IMR-90 (cell line): Measurements from ENCODE around the gene ZC3HAV1L. TPM values are rescaled to one million over a fixed set of nuclear protein-coding genes. Genes with fewer than 3 reads are reported as not detected.

Source experiments
- ATAC-seq: fragments of 200-7000 bp; cut with Tn5 transposase; 2 replicates; pipeline ENCODE4 v1.9.1; 2020; ENCODE audit warnings: low read depth, mild to moderate bottlenecking, moderate library complexity
- BruUV-seq: library from RNA; stranded (reverse); fragments of 400-500 nt; replicated peaks from 2 replicates; lab custom pipeline; 2021; lab: Mats Ljungman, UMichigan
- CTCF ChIA-PET: fragments of 300-600 bp; formaldehyde crosslinking; extraction: SDS; loops from one replicate; lab custom pipeline; 2021; ENCODE audit warnings: antibody characterized with exemption; lab: Yijun Ruan, JAX
- POLR2A ChIA-PET: fragments of 300-600 bp; sonication (Branson Sonifier 250); formaldehyde crosslinking; loops from one replicate; lab custom pipeline; 2022; ENCODE audit warnings: antibody characterized with exemption; ENCODE audit not compliant: unreplicated experiment; lab: Charles Lee
- DNase-seq: peaks from one replicate; pipeline ENCODE4 v3.0.0; 2013
- H2AFZ ChIP-seq: replicated peaks from 2 replicates; pipeline ENCODE3; 2013; ENCODE audit warnings: low read length, mild to moderate bottlenecking; ENCODE audit not compliant: poor library complexity
- H2AK5ac ChIP-seq: 2 replicates; pipeline ENCODE4 v1.6.1; 2013; ENCODE audit warnings: low read depth, low read length, inconsistent platforms
- H2AK9ac ChIP-seq: replicated peaks from 2 replicates; pipeline ENCODE3; 2013; ENCODE audit warnings: mild to moderate bottlenecking, low read depth, low read length, moderate library complexity; ENCODE audit not compliant: poor library complexity
- H2BK120ac ChIP-seq: 2 replicates; pipeline ENCODE4 v1.6.1; 2013; ENCODE audit warnings: low read depth, low read length, inconsistent platforms
- H2BK15ac ChIP-seq: 3 replicates; pipeline ENCODE4 v1.6.1; 2013; ENCODE audit warnings: low read depth, low read length, inconsistent platforms
- H2BK20ac ChIP-seq: 2 replicates; pipeline ENCODE4 v1.6.1; 2013; ENCODE audit warnings: low read depth, mild to moderate bottlenecking, inconsistent platforms, low read length, moderate library complexity
- H2BK5ac ChIP-seq: 2 replicates; pipeline ENCODE4 v1.6.1; 2013; ENCODE audit warnings: mild to moderate bottlenecking, low read depth, low read length, inconsistent platforms; ENCODE audit not compliant: poor library complexity, severe bottlenecking
- H3K14ac ChIP-seq: replicated peaks from 2 replicates; pipeline ENCODE4 v1.6.1; 2013; ENCODE audit warnings: low read depth, low read length, inconsistent platforms
- H3K18ac ChIP-seq: 2 replicates; pipeline ENCODE4 v1.6.1; 2013; ENCODE audit warnings: low read depth, low read length, control low read depth
- H3K23ac ChIP-seq: 2 replicates; pipeline ENCODE4 v1.6.1; 2013; ENCODE audit warnings: low read depth, low read length, inconsistent platforms
- H3K27ac ChIP-seq: 2 replicates; pipeline ENCODE4 v1.5.1; 2013; ENCODE audit warnings: mild to moderate bottlenecking, control low read depth, low read length; ENCODE audit not compliant: insufficient read depth
- H3K27me3 ChIP-seq: 2 replicates; pipeline ENCODE4 v1.6.1; 2013; ENCODE audit warnings: low read length; ENCODE audit not compliant: control insufficient read depth, insufficient read depth
- H3K36me3 ChIP-seq: 2 replicates; pipeline ENCODE4 v1.6.1; 2013; ENCODE audit warnings: low read length, mixed read lengths; ENCODE audit not compliant: control insufficient read depth, insufficient read depth
- H3K4ac ChIP-seq: 2 replicates; pipeline ENCODE4 v1.6.1; 2013; ENCODE audit warnings: low read depth, low read length, inconsistent platforms
- H3K4me1 ChIP-seq: 2 replicates; pipeline ENCODE4 v1.6.1; 2013; ENCODE audit warnings: low read length, mixed read lengths; ENCODE audit not compliant: control insufficient read depth, insufficient read depth
- H3K4me2 ChIP-seq: 2 replicates; pipeline ENCODE4 v1.6.1; 2013; ENCODE audit warnings: low read depth, mild to moderate bottlenecking, control low read depth, low read length, moderate library complexity
- H3K4me3 ChIP-seq: 2 replicates; pipeline ENCODE4 v1.5.1; 2013; ENCODE audit warnings: low read depth, mild to moderate bottlenecking, control low read depth, low read length, moderate library complexity; ENCODE audit not compliant: insufficient read depth
- H3K56ac ChIP-seq: 2 replicates; pipeline ENCODE4 v1.6.1; 2013; ENCODE audit warnings: low read length, inconsistent platforms; ENCODE audit not compliant: insufficient read depth; ENCODE audit errors: extremely low read depth
- H3K79me1 ChIP-seq, 2 experiments: 2 replicates each; pipeline ENCODE4 v1.6.1; 2013; ENCODE audit warnings: low read length in 2 of 2, inconsistent platforms in 1 of 2, low read depth in 1 of 2
- H3K9ac ChIP-seq: 2 replicates; pipeline ENCODE4 v1.6.1; 2013; ENCODE audit warnings: low read depth, low read length, control low read depth
- H3K9me1 ChIP-seq: 2 replicates; pipeline ENCODE4 v1.6.1; 2013; ENCODE audit warnings: low read length, inconsistent platforms; ENCODE audit not compliant: insufficient read depth
- H3K9me3 ChIP-seq: 2 replicates; pipeline ENCODE4 v1.6.1; 2013; ENCODE audit warnings: low read length; ENCODE audit not compliant: control insufficient read depth, insufficient read depth
- H4K20me1 ChIP-seq: 2 replicates; pipeline ENCODE4 v1.6.1; 2013; ENCODE audit warnings: low read length, inconsistent platforms; ENCODE audit not compliant: insufficient read depth
- H4K5ac ChIP-seq: 2 replicates; pipeline ENCODE4 v1.6.1; 2013; ENCODE audit warnings: mild to moderate bottlenecking, low read depth, low read length, control low read depth
- H4K8ac ChIP-seq, 2 experiments: 2 replicates each; pipeline ENCODE4 v1.6.1; 2013; ENCODE audit warnings: low read depth in 2 of 2, low read length in 2 of 2, control low read depth in 1 of 2, inconsistent platforms in 1 of 2
- H4K91ac ChIP-seq: 2 replicates; pipeline ENCODE4 v1.6.1; 2013; ENCODE audit warnings: low read depth, low read length, inconsistent platforms; ENCODE audit not compliant: insufficient read depth
- BHLHE40 ChIP-seq: fragments of 150-350 bp; IDR thresholded peaks from 2 replicates; pipeline ENCODE4 v1.6.1; 2016; ENCODE audit warnings: mild to moderate bottlenecking, low read depth, low read length
- CEBPB ChIP-seq: IDR thresholded peaks from 2 replicates; pipeline ENCODE4 v1.6.1; 2012; ENCODE audit warnings: low read depth, low read length, improper control_type of control experiment
- CHD1 ChIP-seq: IDR thresholded peaks from 2 replicates; pipeline ENCODE4 v1.6.1; 2012; ENCODE audit warnings: low read depth, low read length, improper control_type of control experiment
- FOS ChIP-seq: fragments of 150-350 bp; IDR thresholded peaks from 2 replicates; pipeline ENCODE4 v1.6.1; 2016; ENCODE audit warnings: low read depth, low read length
- MAFK ChIP-seq: IDR thresholded peaks from 2 replicates; pipeline ENCODE4 v1.6.1; 2012; ENCODE audit warnings: low read depth, low read length, improper control_type of control experiment
- MAZ ChIP-seq: IDR thresholded peaks from 2 replicates; pipeline ENCODE4 v1.6.1; 2012; ENCODE audit warnings: low read depth, mild to moderate bottlenecking, low read length, improper control_type of control experiment, moderate library complexity, borderline replicate concordance
- NFE2L2 ChIP-seq: fragments of 150-350 bp; IDR thresholded peaks from 2 replicates; pipeline ENCODE4 v1.6.1; 2016; ENCODE audit warnings: low read depth, mild to moderate bottlenecking, low read length
- RAD21 ChIP-seq: IDR thresholded peaks from 2 replicates; pipeline ENCODE4 v1.6.1; 2012; ENCODE audit warnings: low read length, improper control_type of control experiment
- SMC3 ChIP-seq: fragments of 150-350 bp; IDR thresholded peaks from 2 replicates; pipeline ENCODE4 v1.6.1; 2016; ENCODE audit warnings: low read depth, mild to moderate bottlenecking, antibody characterized with exemption, low read length, moderate library complexity
- WGBS, 2 experiments: methylation state at CpG; one replicate each; pipeline versions ENCODE4 v1.1.5 to v1.1.7; 2013; ENCODE audit warnings: missing lambda C conversion rate in 2 of 2; ENCODE audit not compliant: insufficient read length in 1 of 2; ENCODE audit errors: extremely low coverage in 2 of 2; 5-methylcytosine and 5-hydroxymethylcytosine counted together
- dilution Hi-C: fragments of 300-500 bp; cut with HindIII; formaldehyde crosslinking; loops from one replicate; pipeline ENCODE4 v1.14.3; 2018; ENCODE audit warnings: low sequenced_read_pairs; ENCODE audit not compliant: unreplicated experiment
- in situ Hi-C: fragments of 300-500 bp; cut with MboI; formaldehyde crosslinking; loops from 3 replicates; pipeline ENCODE4 v1.14.3; 2019; ENCODE audit warnings: low sequenced_read_pairs, inconsistent platforms, mixed read lengths
- intact Hi-C: fragments of 100-400 bp; cut with micrococcal nuclease; formaldehyde crosslinking; loops from 2 replicates; pipeline ENCODE4 v1.10.0; 2022
- polyA plus RNA-seq, 3 experiments: library from polyadenylated mRNA; depleted of rRNA; stranded (reverse); fragments of >200 nt; gene quantifications; 2 replicates each; pipeline ENCODE4 v1.2.3, GENCODE V29; 2012; ENCODE audit warnings: low replicate concordance in 1 of 3
- total RNA-seq: library from RNA; depleted of rRNA; stranded (reverse); fragments of >200 nt; gene quantifications from 2 replicates; pipeline ENCODE4 v1.2.3, GENCODE V29; 2012
- TF ChIP-seq, protein P1 (sequence below): fragments of 150-350 bp; IDR thresholded peaks from 2 replicates; pipeline ENCODE4 v1.6.1; 2017; ENCODE audit warnings: mild to moderate bottlenecking, antibody characterized with exemption, low read length, low read depth

Gene ZC3HAV1L
- total and polyA plus RNA-seq, 2 of the 4 experiments (the other 2 are of a cell fraction), result 4.5 to 9.4 TPM

DNA sequence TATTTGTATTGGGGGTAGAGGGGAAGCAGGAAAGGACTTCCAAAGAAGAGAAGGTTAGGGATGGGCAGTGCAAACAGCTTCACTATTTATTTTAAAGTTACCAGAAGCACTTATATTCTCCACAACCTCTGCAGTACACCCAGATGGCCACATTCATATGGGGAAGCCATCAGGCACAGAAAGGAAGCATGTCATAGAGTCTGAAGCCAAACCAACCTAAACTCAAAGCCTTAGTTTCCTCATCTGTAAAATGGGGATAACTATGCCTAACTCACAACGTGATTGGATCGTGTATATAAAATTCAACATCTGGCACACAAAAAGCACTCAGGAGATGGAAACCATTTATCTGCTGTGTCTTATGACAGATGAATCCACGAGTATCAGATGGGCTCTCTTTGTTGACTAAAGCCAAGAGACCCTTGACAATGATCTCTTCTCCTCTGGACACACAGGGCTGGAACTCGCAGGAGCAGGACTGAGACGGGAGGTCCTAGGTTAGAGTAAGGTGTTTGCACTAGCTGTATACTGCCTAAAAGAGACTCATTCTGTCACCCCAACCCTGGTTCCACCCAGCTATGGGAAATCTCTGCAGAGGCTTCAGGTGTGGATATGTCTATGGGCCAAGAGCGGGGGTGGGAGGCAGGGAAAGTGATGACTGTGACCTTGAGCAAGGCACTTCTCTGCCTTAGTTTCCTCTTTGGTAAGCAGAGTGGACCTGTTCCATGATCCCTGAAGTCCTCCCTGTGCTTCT lies 56.4 kb downstream of the ZC3HAV1L start:
- Histone ChIP-seq H2BK120ac (no peak overlapping the region), H2AK9ac (no peak overlapping the region), H4K8ac (no peak overlapping the region), H4K91ac (no peak overlapping the region), H4K5ac (no peak overlapping the region), H3K9me3 (no peaks in the 10 kb centered on the region), H3K23ac (peak overlapping the region; percentile 49; the same call in 1 of the 2 replicates), H3K27ac (no peak overlapping the region), H3K4ac (no peak overlapping the region), H2AK5ac (no peak overlapping the region), H3K18ac (no peak overlapping the region), H3K79me1 (peaks cover 6 to 20% of the 10 kb centered on the region in 2 experiments; a peak in 3 of 4 replicates), H3K9me1 (peaks cover 4% of the 10 kb centered on the region; the same call in 1 of the 2 replicates), H3K4me1 (peaks cover 3% of the 10 kb centered on the region; the same call in 1 of the 2 replicates), H3K14ac (no peak overlapping the region), H2AFZ (peak overlapping the region; percentile 26), H2BK20ac (no peak overlapping the region), H3K36me3 (no peaks in the 10 kb centered on the region), H2BK15ac (no peak overlapping the region), H3K56ac (no peak overlapping the region), H3K27me3 (peaks cover 2% of the 10 kb centered on the region; the same call in 1 of the 2 replicates), H3K4me3 (no peak overlapping the region), H3K4me2 (peak overlapping the region; percentile 29; the same call in 1 of the 2 replicates), H3K9ac (no peak overlapping the region), H4K20me1 (0 out of 2 replicates have a peak, but pooled peaks cover 9% of the 10 kb centered on the region), H2BK5ac (no peak overlapping the region)
- intact Hi-C loops (no loop called here), dilution Hi-C loops (no loop called here), in situ Hi-C loops (no loop called here)
- ATAC-seq, result no peak
- ChIA-PET POLR2A (no interaction called here), CTCF (interaction anchor here (0.6 to 1.7 kb wide), 4 partner anchors 9 to 93 kb away, joined by 3 to 6 read pairs (median 3); no protein-coding TSS in a partner anchor)
- no peak for TF ChIP-seq MAFK
- no peak for TF ChIP-seq NFE2L2
- TF ChIP-seq, protein P1, sequence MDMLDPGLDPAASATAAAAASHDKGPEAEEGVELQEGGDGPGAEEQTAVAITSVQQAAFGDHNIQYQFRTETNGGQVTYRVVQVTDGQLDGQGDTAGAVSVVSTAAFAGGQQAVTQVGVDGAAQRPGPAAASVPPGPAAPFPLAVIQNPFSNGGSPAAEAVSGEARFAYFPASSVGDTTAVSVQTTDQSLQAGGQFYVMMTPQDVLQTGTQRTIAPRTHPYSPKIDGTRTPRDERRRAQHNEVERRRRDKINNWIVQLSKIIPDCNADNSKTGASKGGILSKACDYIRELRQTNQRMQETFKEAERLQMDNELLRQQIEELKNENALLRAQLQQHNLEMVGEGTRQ, result no peak
- no peak for TF ChIP-seq CEBPB
- no peak for TF ChIP-seq BHLHE40
- TF ChIP-seq FOS, result no peak
- no peak for TF ChIP-seq SMC3
- no peak for TF ChIP-seq CHD1
- TF ChIP-seq MAZ, result no peak
- no peak for TF ChIP-seq RAD21
- peak; percentile 24 for DNase-seq
- no TSS peak for BruUV-seq
- WGBS, 2 experiments, result 100% methylated on average over 2 of the region's 6 CpGs; no CpG with 5 or more reads in 1 of the 2 experiments
